CD8-positive, alpha-beta memory T cell (primary cell): ENCODE results near the gene SLC13A1. TPM values are rescaled to one million over a fixed set of nuclear protein-coding genes. Genes with fewer than 3 reads are reported as not detected.

ENCODE experiments used
- CTCF ChIA-PET: fragments of 350-600 bp; sonication (Branson Sonifier 250); formaldehyde crosslinking; loops from one replicate; lab custom pipeline; 2021; ENCODE audit warnings: antibody characterized with exemption; lab: Charles Lee
- POLR2A ChIA-PET: fragments of 350-600 bp; sonication (Branson Sonifier 250); formaldehyde crosslinking; loops from one replicate; lab custom pipeline; 2021; ENCODE audit warnings: antibody characterized with exemption; lab: Charles Lee
- DNase-seq, 5 donors: peaks; one replicate each; pipeline versions ENCODE4 v3.0.0 to v3.0.0-alpha.2; 2020 to 2022; ENCODE audit warnings: mixed read lengths in 1 of 5
- H3K27ac ChIP-seq: one replicate; pipeline ENCODE4 v1.7.0; 2013; ENCODE audit warnings: low read depth, mild to moderate bottlenecking, low read length, moderate library complexity
- H3K27me3 ChIP-seq: 2 replicates; pipeline ENCODE4 v1.7.0; 2013; ENCODE audit warnings: low read length, mild to moderate bottlenecking; ENCODE audit not compliant: insufficient read depth, poor library complexity, severe bottlenecking
- H3K36me3 ChIP-seq: 2 replicates; pipeline ENCODE4 v1.7.0; 2013; ENCODE audit warnings: mild to moderate bottlenecking, low read length, moderate library complexity; ENCODE audit not compliant: insufficient read depth
- H3K4me1 ChIP-seq: 2 replicates; pipeline ENCODE4 v1.7.0; 2013; ENCODE audit warnings: mild to moderate bottlenecking, low read length, moderate library complexity; ENCODE audit not compliant: insufficient read depth
- H3K4me3 ChIP-seq: 2 replicates; pipeline ENCODE4 v1.7.0; 2013; ENCODE audit warnings: mild to moderate bottlenecking, low read length
- H3K9me3 ChIP-seq: 2 replicates; pipeline ENCODE4 v1.7.0; 2013; ENCODE audit warnings: mild to moderate bottlenecking, low read length
- H3K27ac Mint-ChIP-seq, 8 donors: one replicate each; pipeline ENCODE4 v1.8.0; 2020 to 2021; ENCODE audit warnings: mixed read lengths in 8 of 8, mild to moderate bottlenecking in 6 of 8, inconsistent platforms in 3 of 8, moderate library complexity in 3 of 8
- H3K27me3 Mint-ChIP-seq, 2 donors: one replicate each; pipeline ENCODE4 v1.8.0; 2020 to 2021; ENCODE audit warnings: mixed read lengths in 2 of 2, mild to moderate bottlenecking in 1 of 2, moderate library complexity in 1 of 2
- H3K36me3 Mint-ChIP-seq, 3 donors: one replicate each; pipeline ENCODE4 v1.8.0; 2020 to 2021; ENCODE audit warnings: mixed read lengths in 3 of 3, inconsistent platforms in 1 of 3, mild to moderate bottlenecking in 1 of 3
- H3K4me1 Mint-ChIP-seq, 3 donors: one replicate each; pipeline ENCODE4 v1.8.0; 2020 to 2021; ENCODE audit warnings: mixed read lengths in 3 of 3, inconsistent platforms in 1 of 3, mild to moderate bottlenecking in 1 of 3
- H3K4me3 Mint-ChIP-seq, 7 donors: one replicate each; pipeline ENCODE4 v1.8.0; 2020 to 2021; ENCODE audit warnings: mixed read lengths in 7 of 7, mild to moderate bottlenecking in 6 of 7, moderate library complexity in 4 of 7, inconsistent platforms in 2 of 7
- H3K9me3 Mint-ChIP-seq, 5 donors: one replicate each; pipeline ENCODE4 v1.8.0; 2020 to 2022; ENCODE audit warnings: mixed read lengths in 5 of 5, mild to moderate bottlenecking in 3 of 5, moderate library complexity in 2 of 5, inconsistent platforms in 1 of 5
- polyA plus RNA-seq: library from polyadenylated mRNA; unstranded; fragments of 300-500 nt; fragmentation: Illumina TruSeq; gene quantifications from one replicate; pipeline ENCODE4 v1.2.3, GENCODE V29; 2021
- total RNA-seq, 2 experiments: library from RNA; stranded (reverse); gene quantifications; one replicate each; pipeline ENCODE4 v1.2.3, GENCODE V29; 2021

SLC13A1 gene
- total and polyA plus RNA-seq, 3 experiments from 2014 or later, result not detected

DNA sequence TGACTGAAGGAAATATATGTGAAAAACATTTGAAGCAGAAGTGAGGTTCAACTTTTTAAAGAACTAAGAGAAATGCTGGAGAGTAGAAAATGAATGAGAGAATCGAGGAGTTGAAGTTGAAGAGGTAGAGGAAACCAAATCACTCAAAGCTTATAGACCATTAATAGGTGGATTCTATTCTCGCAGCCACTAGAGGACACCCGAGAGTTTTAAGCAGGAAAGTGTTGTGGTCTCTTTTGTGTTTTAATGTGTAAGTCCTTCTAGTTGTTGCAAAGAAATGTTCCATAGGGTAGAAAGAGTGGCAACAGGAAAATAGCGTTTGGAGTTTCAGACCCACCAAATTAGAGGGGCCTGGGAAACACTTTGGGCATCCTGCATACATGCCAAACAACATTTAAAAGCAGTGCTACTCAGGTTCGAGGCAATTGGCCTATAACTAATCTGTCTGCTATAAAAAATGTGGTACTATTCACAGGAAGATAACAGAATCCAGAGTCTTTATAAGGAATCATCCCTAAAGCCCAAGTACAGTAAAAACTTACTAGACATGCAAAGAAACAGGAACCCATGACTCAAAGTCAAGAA lies 129.0 kb downstream of the SLC13A1 start:
- no peak overlapping the region for H3K27ac ChIP-seq
- Mint-ChIP-seq H3K9me3 (peaks cover 3 to 9% (median 7%) of the 10 kb centered on the region in 5 donors), H3K27me3 (no peaks in the 10 kb centered on the region), H3K4me3 (no peak overlapping the region), H3K4me1 (no peaks in the 10 kb centered on the region), H3K36me3 (no peaks in the 10 kb centered on the region), H3K27ac (no peak overlapping the region)
- ChIA-PET POLR2A (no interaction called here), CTCF (no interaction called here)
- H3K27me3 ChIP-seq, result no peaks in the 10 kb centered on the region
- H3K4me3 ChIP-seq, result no peak overlapping the region
- no peaks in the 10 kb centered on the region for H3K4me1 ChIP-seq
- H3K36me3 ChIP-seq, result no peaks in the 10 kb centered on the region
- H3K9me3 ChIP-seq, result no peaks in the 10 kb centered on the region
- no peak for DNase-seq

DNA sequence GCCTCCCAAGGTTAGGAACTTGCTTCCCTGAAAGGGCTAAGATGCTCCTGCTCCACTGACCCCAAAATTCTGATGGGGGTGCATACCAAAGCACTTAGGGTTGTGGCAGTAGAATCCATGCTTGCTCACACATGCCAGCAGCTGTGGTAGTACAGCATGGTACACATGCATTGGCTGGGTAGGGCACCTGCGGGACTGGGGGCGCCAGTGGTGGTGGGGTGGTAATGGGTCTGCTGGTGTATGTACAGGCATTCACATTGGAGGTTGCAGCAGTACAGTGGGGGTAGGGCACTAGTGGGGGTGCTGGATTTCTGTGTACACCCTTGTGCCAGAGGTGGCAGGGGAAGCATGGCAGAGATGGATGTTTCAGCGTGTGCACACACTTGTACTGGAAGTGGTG lies 132.0 kb downstream of the SLC13A1 start:
- no peaks in the 10 kb centered on the region for H3K4me1 Mint-ChIP-seq
- H3K9me3 Mint-ChIP-seq, result peaks cover 4 to 21% (median 10%) of the 10 kb centered on the region in 5 donors
- no peaks in the 10 kb centered on the region for H3K4me1 ChIP-seq
- no peaks in the 10 kb centered on the region for H3K36me3 Mint-ChIP-seq
- H3K4me3 Mint-ChIP-seq, result no peak overlapping the region
- H3K27me3 Mint-ChIP-seq, result no peaks in the 10 kb centered on the region
- H3K27ac ChIP-seq, result no peak overlapping the region
- no peaks in the 10 kb centered on the region for H3K36me3 ChIP-seq
- ChIA-PET CTCF (no interaction called here), POLR2A (no interaction called here)
- H3K27ac Mint-ChIP-seq, result no peak overlapping the region
- H3K9me3 ChIP-seq, result no peaks in the 10 kb centered on the region
- no peak overlapping the region for H3K4me3 ChIP-seq
- no peaks in the 10 kb centered on the region for H3K27me3 ChIP-seq
- no peak for DNase-seq

Other genes starting within 250 kb of the SLC13A1 start
- gene TAS2R16, start 204.3 kb downstream of the SLC13A1 start, total RNA-seq, result not detected
- not detected for gene TAS2R16, start 204.3 kb downstream of the SLC13A1 start, polyA plus RNA-seq